Panc1 (cell line): ENCODE measurements around the gene ARHGAP33. TPM values are rescaled to one million over a fixed set of nuclear protein-coding genes. Genes with fewer than 3 reads are reported as not detected.

Experiments used
- ATAC-seq: fragments of 200-7000 bp; cut with Tn5 transposase; 2 replicates; pipeline ENCODE4 v1.9.1; 2020; ENCODE audit warnings: mild to moderate bottlenecking, moderate library complexity
- BruUV-seq: library from RNA; stranded (reverse); fragments of 400-500 nt; replicated peaks from 2 replicates; lab custom pipeline; 2021; lab: Mats Ljungman, UMichigan
- CTCF ChIA-PET: fragments of 300-600 bp; sonication (Branson Sonifier 250); formaldehyde crosslinking; loops from one replicate; lab custom pipeline; 2022; ENCODE audit warnings: antibody characterized with exemption; lab: Charles Lee
- POLR2A ChIA-PET: fragments of 300-600 bp; sonication (Branson Sonifier 250); formaldehyde crosslinking; loops from one replicate; lab custom pipeline; 2022; ENCODE audit warnings: antibody characterized with exemption; lab: Charles Lee
- DNase-seq: peaks from one replicate; pipeline ENCODE4 v3.0.0-alpha.2; 2010; ENCODE audit warnings: low read depth, low spot score
- H3K27ac ChIP-seq: 2 replicates; pipeline ENCODE4 v1.5.1; 2011; ENCODE audit warnings: mild to moderate bottlenecking, low read length, inconsistent platforms
- H3K27me3 ChIP-seq: fragments of 200-500 bp; sonication (Bioruptor generic); 2 replicates; pipeline ENCODE4 v1.6.0; 2014; ENCODE audit warnings: low read length, inconsistent platforms; ENCODE audit not compliant: control insufficient read depth, insufficient read depth
- H3K36me3 ChIP-seq: fragments of 200-500 bp; sonication (Bioruptor generic); 2 replicates; pipeline ENCODE4 v1.5.1; 2014; ENCODE audit warnings: inconsistent platforms, mild to moderate bottlenecking, low read length, moderate library complexity; ENCODE audit not compliant: control insufficient read depth, insufficient read depth
- H3K4me1 ChIP-seq: 2 replicates; pipeline ENCODE4 v1.5.1; 2011; ENCODE audit warnings: inconsistent platforms, mild to moderate bottlenecking, low read length, moderate library complexity; ENCODE audit not compliant: control insufficient read depth, insufficient read depth
- H3K4me3 ChIP-seq, 2 experiments: 2 replicates each; pipeline ENCODE4 v1.5.1; 2011 to 2012; ENCODE audit warnings: low read depth in 2 of 2, low read length in 2 of 2, mild to moderate bottlenecking in 2 of 2, inconsistent platforms in 1 of 2, moderate library complexity in 1 of 2
- H3K9me3 ChIP-seq: fragments of 200-500 bp; sonication (Bioruptor generic); 2 replicates; pipeline ENCODE4 v1.5.1; 2014; ENCODE audit warnings: low read depth, mild to moderate bottlenecking, inconsistent platforms, low read length, moderate library complexity; ENCODE audit not compliant: control insufficient read depth, insufficient read depth
- POLR2AphosphoS5 ChIP-seq: IDR thresholded peaks from 2 replicates; pipeline ENCODE4 v1.6.1; 2012; ENCODE audit warnings: mild to moderate bottlenecking, low read depth, low read length, moderate library complexity
- SIN3A ChIP-seq: IDR thresholded peaks from 2 replicates; pipeline ENCODE4 v1.6.1; 2012; ENCODE audit warnings: low read depth, mild to moderate bottlenecking, low read length, moderate library complexity, borderline replicate concordance; ENCODE audit not compliant: insufficient read depth
- TCF7L2 ChIP-seq: IDR thresholded peaks from 2 replicates; pipeline ENCODE4 v1.6.1; 2011; ENCODE audit warnings: mild to moderate bottlenecking, low read depth, low read length, inconsistent platforms
- in situ Hi-C: cut with HindIII; loops from 2 replicates; pipeline ENCODE4 v1.10.0; 2016; ENCODE audit warnings: low sequenced_read_pairs, low pct_unique_long_range_greater_than_20kb
- intact Hi-C: fragments of 100-400 bp; cut with micrococcal nuclease; formaldehyde crosslinking; loops from one replicate; pipeline ENCODE4 v1.10.0; 2022; ENCODE audit not compliant: unreplicated experiment
- total RNA-seq: library from RNA; stranded (reverse); gene quantifications from one replicate; pipeline ENCODE4 v1.2.1, GENCODE V29; 2021; ENCODE audit not compliant: unreplicated experiment
- TF ChIP-seq, protein P1 (sequence below), 2 experiments: IDR thresholded peaks; 2 replicates each; pipeline ENCODE4 v1.6.1; 2011 to 2012; ENCODE audit warnings: low read depth in 2 of 2, control low read depth in 1 of 2, low read length in 1 of 2, mild to moderate bottlenecking in 1 of 2, moderate library complexity in 1 of 2; ENCODE audit not compliant: insufficient read depth in 1 of 2
- TF ChIP-seq, protein P2 (sequence below): fragments of 450-650 bp; IDR thresholded peaks from 2 replicates; pipeline ENCODE4 v1.5.1; 2017; ENCODE audit warnings: mild to moderate bottlenecking

ARHGAP33 gene
- total RNA-seq, 1 experiment from 2014 or later, result 35.8 TPM

DNA sequence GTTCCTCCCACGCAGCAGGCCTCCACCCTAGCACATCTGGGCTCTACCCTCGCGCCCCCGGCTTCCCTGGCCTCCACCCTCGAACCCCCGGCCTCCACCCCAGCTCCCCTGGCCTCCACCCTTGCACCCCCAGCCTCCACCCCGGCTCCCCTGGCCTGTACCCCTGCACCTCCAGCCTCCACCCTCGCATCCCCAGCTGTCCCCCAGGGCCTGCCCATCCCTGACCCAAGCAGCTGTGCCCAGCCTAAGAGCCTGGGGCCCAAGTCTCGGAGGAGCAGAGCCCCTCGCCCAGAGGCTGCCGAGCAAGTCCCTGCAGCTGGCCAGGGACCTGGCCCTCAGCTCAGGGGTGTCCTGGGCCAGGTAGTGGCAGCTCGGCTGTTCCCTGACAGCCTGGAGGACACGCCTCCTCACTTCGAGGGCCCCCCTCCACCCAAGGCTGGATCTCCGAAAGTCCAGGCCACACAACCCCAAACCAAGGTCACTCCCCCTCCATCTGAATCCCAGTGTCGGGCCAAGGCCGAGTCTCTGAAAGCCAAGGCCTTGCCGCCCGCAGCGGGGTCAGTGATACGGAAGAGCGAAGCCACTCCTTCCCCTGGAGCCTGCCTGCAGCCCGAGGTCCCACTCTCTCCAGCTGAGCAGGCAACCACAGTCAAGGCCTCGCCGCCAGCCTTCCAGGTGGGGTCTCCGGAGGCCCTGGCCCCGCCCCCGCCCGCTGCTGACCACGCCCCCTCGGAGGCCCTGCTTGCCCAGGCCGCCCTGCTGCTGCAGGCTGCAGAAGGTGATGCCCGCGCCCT lies 7.9 kb upstream of the ARHGAP33 start:
- DNase-seq (no peak), ATAC-seq (0 out of 2 replicates have a peak, but pooled peaks have one; percentile 7)
- in situ Hi-C loops, result no loop called here
- Histone ChIP-seq H3K27ac (no peak overlapping the region), H3K36me3 (no peaks in the 10 kb centered on the region), H3K4me1 (no peaks in the 10 kb centered on the region), H3K4me3 (no peak overlapping the region), H3K9me3 (no peaks in the 10 kb centered on the region), H3K27me3 (no peaks in the 10 kb centered on the region)
- ChIA-PET POLR2A (interaction anchor here (0.6 kb wide), 1 partner anchor 116 kb away, joined by 6 read pairs; no protein-coding TSS in a partner anchor), CTCF (no interaction called here)
- BruUV-seq, result no TSS peak
- TF ChIP-seq TCF7L2 (no peak), SIN3A (no peak), POLR2AphosphoS5 (no peak)
- TF ChIP-seq, protein P1, sequence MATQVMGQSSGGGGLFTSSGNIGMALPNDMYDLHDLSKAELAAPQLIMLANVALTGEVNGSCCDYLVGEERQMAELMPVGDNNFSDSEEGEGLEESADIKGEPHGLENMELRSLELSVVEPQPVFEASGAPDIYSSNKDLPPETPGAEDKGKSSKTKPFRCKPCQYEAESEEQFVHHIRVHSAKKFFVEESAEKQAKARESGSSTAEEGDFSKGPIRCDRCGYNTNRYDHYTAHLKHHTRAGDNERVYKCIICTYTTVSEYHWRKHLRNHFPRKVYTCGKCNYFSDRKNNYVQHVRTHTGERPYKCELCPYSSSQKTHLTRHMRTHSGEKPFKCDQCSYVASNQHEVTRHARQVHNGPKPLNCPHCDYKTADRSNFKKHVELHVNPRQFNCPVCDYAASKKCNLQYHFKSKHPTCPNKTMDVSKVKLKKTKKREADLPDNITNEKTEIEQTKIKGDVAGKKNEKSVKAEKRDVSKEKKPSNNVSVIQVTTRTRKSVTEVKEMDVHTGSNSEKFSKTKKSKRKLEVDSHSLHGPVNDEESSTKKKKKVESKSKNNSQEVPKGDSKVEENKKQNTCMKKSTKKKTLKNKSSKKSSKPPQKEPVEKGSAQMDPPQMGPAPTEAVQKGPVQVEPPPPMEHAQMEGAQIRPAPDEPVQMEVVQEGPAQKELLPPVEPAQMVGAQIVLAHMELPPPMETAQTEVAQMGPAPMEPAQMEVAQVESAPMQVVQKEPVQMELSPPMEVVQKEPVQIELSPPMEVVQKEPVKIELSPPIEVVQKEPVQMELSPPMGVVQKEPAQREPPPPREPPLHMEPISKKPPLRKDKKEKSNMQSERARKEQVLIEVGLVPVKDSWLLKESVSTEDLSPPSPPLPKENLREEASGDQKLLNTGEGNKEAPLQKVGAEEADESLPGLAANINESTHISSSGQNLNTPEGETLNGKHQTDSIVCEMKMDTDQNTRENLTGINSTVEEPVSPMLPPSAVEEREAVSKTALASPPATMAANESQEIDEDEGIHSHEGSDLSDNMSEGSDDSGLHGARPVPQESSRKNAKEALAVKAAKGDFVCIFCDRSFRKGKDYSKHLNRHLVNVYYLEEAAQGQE (IDR thresholded peaks at IDR 0.05; ENCODE audit: insufficient read depth in 1 of 2, low read depth in 2 of 2, low read length in 1 of 2), result no peak
- TF ChIP-seq, protein P2, sequence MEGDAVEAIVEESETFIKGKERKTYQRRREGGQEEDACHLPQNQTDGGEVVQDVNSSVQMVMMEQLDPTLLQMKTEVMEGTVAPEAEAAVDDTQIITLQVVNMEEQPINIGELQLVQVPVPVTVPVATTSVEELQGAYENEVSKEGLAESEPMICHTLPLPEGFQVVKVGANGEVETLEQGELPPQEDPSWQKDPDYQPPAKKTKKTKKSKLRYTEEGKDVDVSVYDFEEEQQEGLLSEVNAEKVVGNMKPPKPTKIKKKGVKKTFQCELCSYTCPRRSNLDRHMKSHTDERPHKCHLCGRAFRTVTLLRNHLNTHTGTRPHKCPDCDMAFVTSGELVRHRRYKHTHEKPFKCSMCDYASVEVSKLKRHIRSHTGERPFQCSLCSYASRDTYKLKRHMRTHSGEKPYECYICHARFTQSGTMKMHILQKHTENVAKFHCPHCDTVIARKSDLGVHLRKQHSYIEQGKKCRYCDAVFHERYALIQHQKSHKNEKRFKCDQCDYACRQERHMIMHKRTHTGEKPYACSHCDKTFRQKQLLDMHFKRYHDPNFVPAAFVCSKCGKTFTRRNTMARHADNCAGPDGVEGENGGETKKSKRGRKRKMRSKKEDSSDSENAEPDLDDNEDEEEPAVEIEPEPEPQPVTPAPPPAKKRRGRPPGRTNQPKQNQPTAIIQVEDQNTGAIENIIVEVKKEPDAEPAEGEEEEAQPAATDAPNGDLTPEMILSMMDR, result no peak
- intact Hi-C loops, result no loop called here

DNA sequence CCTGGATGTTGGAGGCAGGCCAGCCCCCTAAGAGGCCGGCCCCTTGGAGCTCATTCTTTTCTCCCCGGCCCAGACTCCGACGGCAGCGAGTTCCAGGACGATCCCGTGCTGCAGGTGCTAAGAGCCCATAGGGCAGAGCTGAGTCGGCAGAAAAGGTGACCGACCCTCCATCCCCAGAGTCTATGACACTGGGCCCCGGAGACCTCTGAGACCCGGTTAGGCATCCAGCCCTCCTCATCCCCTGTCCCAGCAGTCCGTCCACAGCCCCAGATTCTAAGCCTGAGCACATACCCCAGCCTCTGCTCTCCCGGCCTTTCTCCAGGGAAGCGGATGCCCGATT lies 7.3 kb upstream of the ARHGAP33 start:
- CTCF ChIA-PET, result no interaction called here
- no TSS peak for BruUV-seq

More for the DNA sequence above, 7.3 kb upstream of the ARHGAP33 start:
- H3K36me3 ChIP-seq, result no peaks in the 10 kb centered on the region
- no peaks in the 10 kb centered on the region for H3K9me3 ChIP-seq
- in situ Hi-C loops (no loop called here), intact Hi-C loops (no loop called here)
- no peaks in the 10 kb centered on the region for H3K4me1 ChIP-seq
- H3K27me3 ChIP-seq, result no peaks in the 10 kb centered on the region
- no peak overlapping the region for H3K4me3 ChIP-seq
- TF ChIP-seq, protein P1 (IDR thresholded peaks at IDR 0.05; ENCODE audit: insufficient read depth in 1 of 2, low read depth in 2 of 2, low read length in 1 of 2), result no peak
- TF ChIP-seq POLR2AphosphoS5 (no peak), SIN3A (no peak), TCF7L2 (no peak)
- TF ChIP-seq, protein P2, result no peak
- no peak for ATAC-seq
- no peak for DNase-seq
- no peak overlapping the region for H3K27ac ChIP-seq
- POLR2A ChIA-PET, result interaction anchor here (0.6 kb wide), 1 partner anchor 115 kb away, joined by 6 read pairs; no protein-coding TSS in a partner anchor
